HG02970 (cell line): Measurements from ENCODE around the gene BRICD5.
"Not testable (repeated sequence)": the region's sequence is repeated elsewhere in the genome, so short reads cannot be mapped to it uniquely, and the experiment has no call there.

ENCODE experiments used
- ATAC-seq: cut with Tn5 transposase; IDR thresholded peaks from one replicate; pipeline ENCODE4 v1.9.1; 2021; ENCODE audit warnings: mild to moderate bottlenecking, moderate library complexity, moderate number of reproducible peaks; ENCODE audit not compliant: unreplicated experiment, low FRiP score

The BRICD5 gene

DNA sequence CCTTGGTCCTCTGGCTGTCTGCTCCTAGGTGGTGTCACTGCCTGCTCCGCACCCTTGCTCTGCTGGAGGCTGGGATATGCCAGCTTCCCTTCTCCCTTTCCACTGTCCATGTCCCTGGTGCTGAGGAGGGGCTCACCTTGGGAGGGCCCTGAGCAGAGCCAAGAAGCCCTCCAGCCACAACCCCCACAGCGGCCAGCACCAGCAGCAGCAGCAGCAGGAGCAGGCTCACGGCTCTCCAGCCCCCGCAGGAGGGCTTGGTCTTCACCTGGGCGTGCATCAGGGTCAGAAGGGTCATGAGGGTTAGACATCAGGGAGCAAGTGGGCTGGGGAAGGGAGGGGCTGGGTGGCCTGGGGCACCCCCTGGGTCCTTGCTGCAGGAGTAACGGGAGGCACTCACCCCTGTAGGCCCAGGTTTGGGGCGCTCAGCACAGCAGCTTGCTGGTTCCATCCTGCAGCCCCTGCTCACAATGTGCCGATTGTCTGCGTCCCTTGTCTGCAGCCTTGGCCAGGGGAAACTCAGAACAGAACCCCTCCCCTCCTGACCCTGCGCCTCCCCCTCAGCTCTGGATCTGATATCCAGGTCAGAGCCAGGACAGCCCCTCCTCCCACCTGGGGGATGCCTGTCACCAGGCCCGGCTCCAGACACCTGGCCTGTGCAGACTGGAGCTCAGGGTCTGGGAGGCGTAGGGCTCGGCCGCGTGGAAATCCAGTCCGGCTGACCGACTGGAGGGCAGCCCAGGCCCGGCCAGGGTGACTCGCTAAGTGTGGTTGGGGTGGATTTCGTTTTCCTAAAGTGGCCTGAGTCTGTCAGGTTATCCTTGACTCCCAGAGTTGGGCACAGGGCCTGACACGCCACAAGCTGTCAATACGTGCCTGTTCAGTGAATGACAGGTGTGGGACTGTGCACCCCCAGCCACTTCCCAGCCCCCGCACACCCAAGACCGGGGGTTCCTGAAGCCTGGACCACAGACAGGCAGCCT is at the start of gene BRICD5:
TSS of gene BRICD5 (minus strand) at position 478 of the 980 bp plus-strand sequence. CDS start at position 448, 30 bp downstream.
- no peak for ATAC-seq

DNA sequence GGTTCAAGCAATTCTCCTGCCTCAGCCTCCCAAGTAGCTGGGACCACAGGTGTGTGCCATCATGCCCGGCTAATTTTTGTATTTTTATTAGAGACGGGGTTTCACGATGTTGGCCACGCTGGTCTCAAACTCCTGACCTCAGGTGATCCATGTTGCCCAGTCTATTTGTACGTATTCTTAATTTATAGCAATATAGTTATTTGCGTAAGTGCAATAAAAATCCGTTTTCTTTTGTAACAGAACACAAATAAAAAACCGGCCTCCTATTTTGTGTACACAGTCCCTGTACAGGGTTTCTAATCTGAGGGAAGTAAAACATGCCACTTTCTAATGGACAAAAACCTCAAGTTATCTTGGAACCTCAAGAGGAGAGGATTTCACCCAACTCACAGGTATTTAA is 49.6 kb upstream of the BRICD5 start:
- no peak for ATAC-seq

DNA sequence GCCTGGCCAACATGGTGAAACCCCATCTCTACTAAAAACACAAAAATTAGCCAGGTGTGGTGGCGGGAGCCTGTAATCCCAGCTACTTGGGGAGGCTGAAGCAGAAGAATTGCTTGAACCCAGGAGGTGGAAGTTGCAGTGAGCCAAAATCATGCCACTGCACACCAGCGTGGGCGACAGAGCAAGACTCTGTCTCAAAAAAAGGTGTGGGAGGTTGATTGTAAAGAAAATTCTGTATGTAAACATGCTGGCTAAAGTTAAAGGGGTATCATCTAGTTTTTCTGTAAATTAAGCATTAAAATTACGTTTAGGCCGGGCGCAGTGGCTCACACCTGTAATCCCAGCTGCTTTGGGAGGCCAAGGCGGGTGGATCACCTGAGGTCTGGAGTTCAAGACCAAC is 47.9 kb upstream of the BRICD5 start:
- not testable (repeated sequence) for ATAC-seq

GRCh38 chr16:2257726-2258125 is 47.1 kb upstream of the BRICD5 start:
- ATAC-seq: no peak

GRCh38 chr16:2256531-2257140 is 46.0 kb upstream of the BRICD5 start:
- no peak for ATAC-seq

- no peak for ATAC-seq
These were observed 42.6 kb upstream of the BRICD5 start for GRCh38 chr16:2253293-2253692.

GRCh38 chr16:2252806-2253148 is 42.1 kb upstream of the BRICD5 start:
- no peak for ATAC-seq

DNA sequence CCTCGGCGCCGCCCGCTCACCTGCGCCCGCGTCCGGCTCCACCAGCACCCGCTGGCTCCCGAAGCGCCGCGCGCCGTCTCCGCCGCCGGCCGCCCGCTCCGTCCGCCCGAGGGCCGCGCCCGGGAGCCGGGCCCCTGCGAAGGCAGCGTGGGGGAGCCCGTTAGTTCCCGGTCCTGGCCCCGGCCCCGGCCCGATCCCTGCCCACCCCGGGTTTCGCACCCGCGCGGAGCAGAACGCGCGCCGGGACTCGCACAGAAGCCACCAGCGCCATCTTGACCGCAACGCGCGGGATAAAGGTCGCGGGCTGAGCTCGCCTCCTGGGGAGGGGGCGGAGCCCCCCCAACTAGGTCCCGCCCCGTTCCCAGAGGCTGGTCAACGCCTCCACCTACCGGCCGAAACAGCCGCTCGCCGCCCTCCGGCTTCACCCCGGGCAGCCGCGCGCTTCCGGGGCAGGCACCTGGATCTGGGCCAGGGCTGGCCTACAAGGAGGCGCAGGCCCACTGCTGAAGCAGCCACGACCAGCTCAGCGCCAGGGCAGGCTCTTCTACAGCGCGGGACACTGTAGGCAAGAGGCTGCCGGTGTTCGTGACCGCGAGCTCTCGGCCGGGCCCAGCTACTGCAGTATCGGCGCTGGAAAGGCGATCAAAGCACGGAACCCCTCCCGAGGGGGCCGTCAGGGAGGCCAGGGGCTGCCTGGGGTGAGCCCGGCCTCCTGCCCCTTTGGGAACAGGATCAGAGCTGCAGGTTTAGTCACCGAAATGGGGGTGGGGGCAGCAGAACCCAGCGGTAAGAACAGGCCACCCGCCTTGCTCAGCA is 40.8 kb upstream of the BRICD5 start, which contains the start of gene ECI1:
TSS of gene ECI1 (minus strand) at position 292 of the 816 bp plus-strand sequence. CDS start at position 271, 21 bp downstream.
- ATAC-seq: peak; percentile 92

DNA sequence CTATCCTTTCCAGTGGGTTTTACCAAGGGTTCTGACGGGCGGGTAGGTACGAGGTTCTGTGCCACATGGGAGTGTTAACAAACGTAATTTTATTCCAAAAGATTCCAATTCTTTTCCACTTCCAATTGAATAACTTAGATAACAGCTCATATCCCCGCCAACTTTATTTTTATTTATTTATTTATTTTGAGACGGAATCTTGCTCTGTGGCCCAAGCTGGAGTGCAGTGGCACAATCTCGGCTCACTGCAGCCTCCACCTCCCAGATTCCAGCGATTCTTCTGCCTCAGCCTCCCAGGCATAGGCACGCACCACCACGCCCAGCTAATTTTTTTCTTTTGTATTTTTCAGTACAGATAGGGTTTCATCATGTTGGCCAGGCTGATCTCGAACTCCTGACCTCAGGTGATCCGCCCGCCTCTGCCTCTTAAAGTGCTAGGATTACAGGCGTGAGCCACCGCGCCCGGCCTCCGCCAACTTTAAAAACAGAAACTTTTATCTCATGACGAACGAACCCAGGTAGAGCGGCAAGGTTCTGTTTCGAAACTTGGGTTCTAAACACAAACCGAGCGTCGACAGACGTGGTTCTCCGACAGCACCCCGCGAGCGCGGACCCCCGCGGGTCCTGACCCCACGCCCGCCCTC is 40.1 kb upstream of the BRICD5 start:
- ATAC-seq: no peak

- no peak for ATAC-seq
These were observed 35.7 kb upstream of the BRICD5 start for GRCh38 chr16:2246301-2246885.

DNA sequence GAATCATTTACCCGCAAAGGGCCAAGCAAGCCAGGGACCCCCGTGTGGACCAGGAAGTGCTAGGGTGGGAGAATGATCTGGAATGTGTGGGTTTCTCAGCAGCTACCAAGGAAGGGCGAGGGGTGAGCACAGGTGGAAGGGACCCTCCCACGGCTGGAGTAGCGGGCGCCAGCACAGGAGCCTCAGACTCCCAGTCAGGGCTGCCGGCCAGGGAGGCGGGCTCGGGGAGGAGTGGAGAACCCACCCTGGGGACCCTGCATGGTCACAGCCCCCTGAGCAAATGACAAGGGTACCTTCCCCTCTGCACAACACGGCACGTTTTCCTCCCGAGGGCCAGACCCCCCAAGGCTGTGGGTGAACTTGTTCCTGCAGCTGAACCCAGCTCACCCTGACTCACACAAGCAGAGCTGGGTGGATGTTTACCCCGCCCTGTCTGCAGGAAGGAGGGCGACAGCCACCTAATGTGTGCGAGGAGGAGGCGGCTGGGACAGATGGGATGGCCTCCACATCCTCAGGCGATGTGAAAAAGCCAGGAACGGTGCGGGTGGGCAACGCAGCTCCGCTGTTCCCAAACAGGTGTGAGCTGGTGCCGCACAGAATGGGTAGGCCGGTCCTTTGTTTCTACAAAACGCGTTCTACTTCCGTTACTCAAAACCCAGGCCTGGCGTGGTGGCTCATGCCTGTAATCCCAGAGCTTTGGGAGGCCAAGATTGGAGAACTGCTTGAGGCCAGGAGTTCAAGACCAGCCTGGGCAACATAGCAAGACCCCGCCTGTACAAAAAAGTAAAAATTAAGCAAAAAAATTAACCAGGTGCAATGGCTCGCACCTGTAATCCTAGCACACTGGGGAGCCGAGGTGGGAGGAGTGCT is 34.5 kb upstream of the BRICD5 start:
- no peak for ATAC-seq

- ATAC-seq: no peak
These were observed 33.6 kb upstream of the BRICD5 start for GRCh38 chr16:2244301-2244700.

GRCh38 chr16:2243781-2244180 is 33.1 kb upstream of the BRICD5 start:
- no peak for ATAC-seq

GRCh38 chr16:2243031-2243528 is 32.4 kb upstream of the BRICD5 start:
- no peak for ATAC-seq

- no peak for ATAC-seq
These were observed 31.9 kb upstream of the BRICD5 start for GRCh38 chr16:2242598-2242997.

GRCh38 chr16:2240331-2240730 is 29.7 kb upstream of the BRICD5 start:
- not testable (repeated sequence) for ATAC-seq

DNA sequence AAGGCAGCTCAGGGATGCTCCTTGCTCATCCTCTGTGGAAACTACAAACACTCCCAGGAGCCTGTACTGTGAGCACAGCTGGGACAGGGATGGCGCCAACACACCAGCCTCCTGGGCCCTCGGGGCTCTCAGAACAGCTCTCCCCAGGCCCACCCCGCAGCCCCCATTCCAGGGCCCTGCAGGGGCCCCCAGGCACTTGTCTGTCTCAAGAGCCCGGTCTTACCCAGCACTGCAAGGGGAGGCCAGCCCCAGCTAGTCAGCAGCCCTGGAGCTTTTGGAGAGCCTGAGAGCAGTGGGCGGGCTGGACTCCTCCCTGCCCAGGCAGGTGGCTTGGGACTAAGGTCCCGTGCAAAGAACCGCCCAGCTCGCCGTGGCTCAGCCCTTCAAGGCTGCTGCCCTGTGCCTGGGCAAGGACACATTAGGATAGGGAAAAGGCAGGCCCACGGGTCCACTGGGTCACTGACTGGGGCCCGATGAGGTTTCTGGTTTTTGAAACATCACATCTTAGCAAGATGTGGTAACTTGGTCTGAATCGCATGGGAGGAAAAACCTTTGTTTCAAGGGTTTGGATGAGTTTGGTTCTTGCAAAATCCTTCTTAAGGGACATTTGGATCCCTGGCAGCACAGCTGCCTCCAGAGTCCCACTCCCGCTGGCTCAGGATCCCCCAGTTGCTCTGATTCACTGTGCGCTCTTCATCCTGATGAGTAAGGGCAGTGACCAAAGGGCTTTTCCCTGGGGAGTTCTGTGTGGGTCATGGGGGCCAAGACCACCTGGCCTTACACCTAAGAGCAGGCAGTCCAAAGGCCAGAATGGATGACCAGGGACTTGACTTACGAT is 28.4 kb upstream of the BRICD5 start:
- ATAC-seq: no peak
